Middle frontal gyrus (tissue), 1 donor: ENCODE results near the gene MRPL50.
"Not testable (repeated sequence)": the region's sequence is repeated elsewhere in the genome, so short reads cannot be mapped to it uniquely, and the experiment has no call there.

ENCODE experiments used
- DNase-seq: peaks from one replicate; pipeline ENCODE4 v3.0.0-alpha.2; 2015; ENCODE audit warnings: low spot score; ENCODE audit errors: extremely low spot score

MRPL50 gene

GRCh38 chr9:101418518-101419430 is 20.4 kb upstream of the MRPL50 start:
- no peak for DNase-seq

- DNase-seq: no peak
These were observed 19.6 kb upstream of the MRPL50 start for GRCh38 chr9:101417977-101418376.

GRCh38 chr9:101417389-101417788 is 19.0 kb upstream of the MRPL50 start:
- no peak for DNase-seq

GRCh38 chr9:101415578-101415977 is 17.2 kb upstream of the MRPL50 start:
- DNase-seq: no peak

GRCh38 chr9:101414839-101415238 is 16.4 kb upstream of the MRPL50 start:
- DNase-seq: no peak

GRCh38 chr9:101409079-101409477 is 10.7 kb upstream of the MRPL50 start:
- no peak for DNase-seq

GRCh38 chr9:101408374-101409078 is 10.1 kb upstream of the MRPL50 start:
- DNase-seq: no peak

GRCh38 chr9:101403516-101404285 is 5.3 kb upstream of the MRPL50 start:
- DNase-seq: no peak

GRCh38 chr9:101400120-101400519 is 1.7 kb upstream of the MRPL50 start:
- no peak for DNase-seq

GRCh38 chr9:101399643-101399970 is 1.2 kb upstream of the MRPL50 start:
- DNase-seq: no peak

GRCh38 chr9:101398930-101399642 is 668 bp upstream of the MRPL50 start:
- no peak for DNase-seq

GRCh38 chr9:101397746-101398067 is 711 bp downstream of the MRPL50 start:
- DNase-seq: no peak

GRCh38 chr9:101394687-101395086 is 3.7 kb downstream of the MRPL50 start:
- DNase-seq: no peak

- no peak for DNase-seq
These were observed 5.3 kb downstream of the MRPL50 start for GRCh38 chr9:101393135-101393534.

GRCh38 chr9:101388507-101388993 is 9.9 kb downstream of the MRPL50 start:
- DNase-seq: no peak

GRCh38 chr9:101387871-101388506 is 10.4 kb downstream of the MRPL50 start:
- DNase-seq: no peak

- not testable (repeated sequence) for DNase-seq
These were observed 13.4 kb downstream of the MRPL50 start, which contains the start of gene BAAT for GRCh38 chr9:101384873-101385536. TSS of gene BAAT (minus strand) at chr9:101385006. CDS start at chr9:101371404, 13,602 bp downstream.

GRCh38 chr9:101383361-101383760 is 15.1 kb downstream of the MRPL50 start:
- DNase-seq: no peak

GRCh38 chr9:101381833-101382342 is 16.5 kb downstream of the MRPL50 start:
- DNase-seq: no peak

- no peak for DNase-seq
These were observed 17.3 kb downstream of the MRPL50 start for GRCh38 chr9:101381118-101381517.
